ENCODE data around the gene GPS1.

DNA sequence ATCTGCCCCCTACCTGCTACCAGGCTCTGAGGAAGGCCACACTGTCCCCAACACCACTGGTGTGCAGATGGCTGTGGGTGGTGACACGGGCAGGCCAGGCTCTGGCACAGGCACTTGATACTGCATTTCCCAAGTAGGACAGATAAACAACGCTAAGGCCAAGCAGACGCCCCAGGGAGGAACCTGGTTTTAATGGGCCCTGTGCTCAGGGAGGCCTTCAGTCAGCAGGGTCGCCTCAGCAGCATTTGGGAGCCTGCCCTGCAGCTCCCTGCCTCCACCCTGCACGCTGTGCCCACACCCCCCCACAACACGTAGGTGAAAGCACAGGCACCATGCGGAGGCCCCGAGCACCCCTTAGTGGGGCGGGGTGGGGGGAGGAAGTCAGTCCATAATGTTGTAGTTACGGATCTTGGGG, 49.6 kb downstream of the GPS1 start:
- TF ChIP-seq, protein P1, sequence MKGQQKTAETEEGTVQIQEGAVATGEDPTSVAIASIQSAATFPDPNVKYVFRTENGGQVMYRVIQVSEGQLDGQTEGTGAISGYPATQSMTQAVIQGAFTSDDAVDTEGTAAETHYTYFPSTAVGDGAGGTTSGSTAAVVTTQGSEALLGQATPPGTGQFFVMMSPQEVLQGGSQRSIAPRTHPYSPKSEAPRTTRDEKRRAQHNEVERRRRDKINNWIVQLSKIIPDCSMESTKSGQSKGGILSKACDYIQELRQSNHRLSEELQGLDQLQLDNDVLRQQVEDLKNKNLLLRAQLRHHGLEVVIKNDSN (IDR thresholded peaks at IDR 0.05) = no peak
- TF ChIP-seq TEAD4 (IDR thresholded peaks at IDR 0.05) (no peak), CREB1 (IDR thresholded peaks at IDR 0.05; ENCODE audit: low read depth) (no peak), TAF1 (IDR thresholded peaks at IDR 0.05; ENCODE audit: low read depth) (no peak), EP300 (IDR thresholded peaks at IDR 0.05; ENCODE audit: borderline replicate concordance) (no peak), MAX (IDR thresholded peaks at IDR 0.05) (no peak), YY1 (IDR thresholded peaks at IDR 0.05; ENCODE audit: low read depth) (no peak), RAD21 (IDR thresholded peaks at IDR 0.05; ENCODE audit: low read depth) (no peak), FOXM1 (IDR thresholded peaks at IDR 0.05; ENCODE audit: borderline replicate concordance, low read depth) (no peak), CEBPB (IDR thresholded peaks at IDR 0.05) (no peak), TCF12 (IDR thresholded peaks at IDR 0.05; ENCODE audit: low read depth) (no peak), EGR1 (IDR thresholded peaks at IDR 0.05) (no peak)
- TF ChIP-seq, protein P2, sequence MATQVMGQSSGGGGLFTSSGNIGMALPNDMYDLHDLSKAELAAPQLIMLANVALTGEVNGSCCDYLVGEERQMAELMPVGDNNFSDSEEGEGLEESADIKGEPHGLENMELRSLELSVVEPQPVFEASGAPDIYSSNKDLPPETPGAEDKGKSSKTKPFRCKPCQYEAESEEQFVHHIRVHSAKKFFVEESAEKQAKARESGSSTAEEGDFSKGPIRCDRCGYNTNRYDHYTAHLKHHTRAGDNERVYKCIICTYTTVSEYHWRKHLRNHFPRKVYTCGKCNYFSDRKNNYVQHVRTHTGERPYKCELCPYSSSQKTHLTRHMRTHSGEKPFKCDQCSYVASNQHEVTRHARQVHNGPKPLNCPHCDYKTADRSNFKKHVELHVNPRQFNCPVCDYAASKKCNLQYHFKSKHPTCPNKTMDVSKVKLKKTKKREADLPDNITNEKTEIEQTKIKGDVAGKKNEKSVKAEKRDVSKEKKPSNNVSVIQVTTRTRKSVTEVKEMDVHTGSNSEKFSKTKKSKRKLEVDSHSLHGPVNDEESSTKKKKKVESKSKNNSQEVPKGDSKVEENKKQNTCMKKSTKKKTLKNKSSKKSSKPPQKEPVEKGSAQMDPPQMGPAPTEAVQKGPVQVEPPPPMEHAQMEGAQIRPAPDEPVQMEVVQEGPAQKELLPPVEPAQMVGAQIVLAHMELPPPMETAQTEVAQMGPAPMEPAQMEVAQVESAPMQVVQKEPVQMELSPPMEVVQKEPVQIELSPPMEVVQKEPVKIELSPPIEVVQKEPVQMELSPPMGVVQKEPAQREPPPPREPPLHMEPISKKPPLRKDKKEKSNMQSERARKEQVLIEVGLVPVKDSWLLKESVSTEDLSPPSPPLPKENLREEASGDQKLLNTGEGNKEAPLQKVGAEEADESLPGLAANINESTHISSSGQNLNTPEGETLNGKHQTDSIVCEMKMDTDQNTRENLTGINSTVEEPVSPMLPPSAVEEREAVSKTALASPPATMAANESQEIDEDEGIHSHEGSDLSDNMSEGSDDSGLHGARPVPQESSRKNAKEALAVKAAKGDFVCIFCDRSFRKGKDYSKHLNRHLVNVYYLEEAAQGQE (IDR thresholded peaks at IDR 0.05; ENCODE audit: low read depth) = no peak

All from Ishikawa (cell line).